ENCODE results near the gene STAT3.
"Not testable (repeated sequence)": the region's sequence is repeated elsewhere in the genome, so short reads cannot be mapped to it uniquely, and the experiment has no call there.

The STAT3 gene

GRCh38 chr17:42337442-42337841 lies 50.8 kb downstream of the STAT3 start:
- Histone ChIP-seq H3K4me3 (no peak overlapping the region), H3K4me1 (peaks cover 5% of the 10 kb centered on the region; the same call in 1 of the 2 replicates), H3K4me2 (no peak overlapping the region), H3K27me3 (no peaks in the 10 kb centered on the region), H3K9ac (no peak overlapping the region), H4K20me1 (no peaks in the 10 kb centered on the region), H3K9me3 (no peaks in the 10 kb centered on the region), H3K36me3 (peaks cover 89% of the 10 kb centered on the region), H3K27ac (no peak overlapping the region)
- TF ChIP-seq Cebpa-rat (IDR thresholded peaks at IDR 0.05) = no peak

DNA sequence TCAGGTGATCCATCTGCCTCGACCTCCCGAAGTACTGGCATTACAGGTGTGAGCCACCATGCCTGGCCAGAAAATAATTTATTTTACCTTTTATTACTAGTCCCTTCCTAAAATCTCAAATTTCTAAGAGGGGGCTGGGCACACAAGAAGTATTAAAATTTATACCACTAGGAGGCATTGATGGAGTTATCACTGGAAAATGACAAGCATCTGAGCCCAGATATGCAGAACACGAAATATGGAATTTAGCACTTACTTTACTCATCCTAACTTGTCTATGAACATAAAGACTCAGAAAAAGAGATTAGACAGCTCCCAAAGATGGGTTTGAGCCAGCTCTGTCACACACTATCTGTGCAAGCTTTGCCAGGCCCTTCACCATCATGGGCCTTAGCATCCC lies 53.6 kb downstream of the STAT3 start:
- H3K36me3 ChIP-seq = peaks cover 88% of the 10 kb centered on the region
- no peak overlapping the region for H3K4me2 ChIP-seq
- H3K9me3 ChIP-seq = no peaks in the 10 kb centered on the region
- TF ChIP-seq Cebpa-rat (IDR thresholded peaks at IDR 0.05) = no peak
- no peaks in the 10 kb centered on the region for H4K20me1 ChIP-seq
- no peak overlapping the region for H3K27ac ChIP-seq
- H3K4me3 ChIP-seq = no peak overlapping the region
- no peaks in the 10 kb centered on the region for H3K27me3 ChIP-seq
- H3K4me1 ChIP-seq = peaks cover 5% of the 10 kb centered on the region; the same call in 1 of the 2 replicates
- H3K9ac ChIP-seq = no peak overlapping the region

DNA sequence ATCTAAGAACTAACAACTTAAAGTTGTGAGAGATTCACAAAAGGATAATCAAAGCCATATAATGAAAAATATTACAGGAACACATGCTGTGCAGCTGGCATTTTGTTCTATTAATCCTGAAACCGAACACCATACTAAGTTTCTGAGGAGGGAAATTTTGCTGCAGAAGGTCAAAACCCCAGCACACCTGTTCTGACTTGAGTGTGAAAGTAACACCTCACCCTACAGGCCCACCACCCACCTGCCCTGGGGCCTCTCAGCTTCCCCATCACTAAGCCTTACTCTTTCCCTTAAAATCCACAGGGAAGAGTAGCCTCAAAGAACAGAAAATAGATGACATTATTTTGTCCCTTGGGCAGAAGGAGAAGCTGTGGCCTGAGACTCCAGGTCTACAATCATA lies 55.2 kb downstream of the STAT3 start:
- peaks cover 86% of the 10 kb centered on the region for H3K36me3 ChIP-seq
- no peak overlapping the region for H3K9ac ChIP-seq
- no peaks in the 10 kb centered on the region for H4K20me1 ChIP-seq
- no peaks in the 10 kb centered on the region for H3K27me3 ChIP-seq
- no peaks in the 10 kb centered on the region for H3K4me1 ChIP-seq
- no peaks in the 10 kb centered on the region for H3K9me3 ChIP-seq
- H3K27ac ChIP-seq = no peak overlapping the region
- H3K4me3 ChIP-seq = no peak overlapping the region
- no peak overlapping the region for H3K4me2 ChIP-seq
- no peak for TF ChIP-seq Cebpa-rat (IDR thresholded peaks at IDR 0.05)

DNA sequence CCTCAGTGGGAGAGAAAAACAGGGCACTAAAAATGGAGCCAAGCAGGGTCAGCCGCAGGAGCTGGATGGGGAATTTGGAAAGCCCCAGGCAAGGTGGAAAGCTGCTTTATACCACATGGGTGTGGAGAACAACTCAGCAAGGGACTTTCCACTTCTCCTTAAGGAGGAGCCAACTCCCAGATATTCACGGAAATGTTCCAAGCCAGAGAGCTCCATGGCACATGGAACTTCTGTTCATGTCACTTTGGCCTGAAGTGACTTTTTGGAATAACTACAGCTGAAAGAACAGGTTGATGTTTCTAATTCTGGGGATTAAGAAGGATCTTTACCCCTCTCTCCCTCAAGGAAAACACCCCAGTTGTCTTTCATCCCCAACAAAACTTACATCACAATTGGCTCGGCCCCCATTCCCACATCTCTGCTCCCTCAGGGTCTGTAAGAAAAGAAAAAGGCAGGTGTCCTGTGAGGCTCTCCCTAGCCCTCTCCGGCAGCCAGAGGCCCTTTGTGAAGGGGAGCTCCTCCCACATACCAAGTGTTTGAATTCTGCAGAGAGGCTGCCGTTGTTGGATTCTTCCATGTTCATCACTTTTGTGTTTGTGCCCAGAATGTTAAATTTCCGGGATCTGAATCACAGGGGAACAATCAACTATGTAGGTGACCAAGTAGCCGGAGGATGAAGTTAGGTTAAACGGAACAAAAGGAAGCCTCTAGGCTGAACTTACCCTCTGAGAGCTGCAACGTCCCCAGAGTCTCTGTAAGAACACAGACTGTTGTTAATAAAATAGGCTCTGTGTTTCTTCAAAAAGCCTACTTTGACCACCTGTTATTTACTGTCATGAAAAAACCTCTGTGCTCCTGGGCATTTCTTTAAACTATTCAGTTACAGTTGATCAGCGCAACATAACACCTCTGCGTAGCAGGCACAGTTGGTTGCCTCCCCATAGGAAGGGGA lies 58.9 kb downstream of the STAT3 start:
- H3K4me1 ChIP-seq = no peaks in the 10 kb centered on the region
- H3K4me3 ChIP-seq = no peak overlapping the region
- no peaks in the 10 kb centered on the region for H3K27me3 ChIP-seq
- no peak overlapping the region for H3K27ac ChIP-seq
- H3K36me3 ChIP-seq = peaks cover 77% of the 10 kb centered on the region
- no peaks in the 10 kb centered on the region for H3K9me3 ChIP-seq
- no peak overlapping the region for H3K9ac ChIP-seq
- no peak for TF ChIP-seq Cebpa-rat (IDR thresholded peaks at IDR 0.05)
- no peaks in the 10 kb centered on the region for H4K20me1 ChIP-seq
- H3K4me2 ChIP-seq = no peak overlapping the region

GRCh38 chr17:42325026-42325425 lies 63.2 kb downstream of the STAT3 start:
- Histone ChIP-seq H3K27me3 (no peaks in the 10 kb centered on the region), H3K36me3 (peaks cover 62% of the 10 kb centered on the region), H3K4me1 (peaks cover 22% of the 10 kb centered on the region), H4K20me1 (no peaks in the 10 kb centered on the region), H3K4me2 (no peak overlapping the region), H3K9me3 (no peaks in the 10 kb centered on the region), H3K27ac (no peak overlapping the region), H3K9ac (no peak overlapping the region), H3K4me3 (no peak overlapping the region)
- TF ChIP-seq Cebpa-rat (IDR thresholded peaks at IDR 0.05) = no peak

DNA sequence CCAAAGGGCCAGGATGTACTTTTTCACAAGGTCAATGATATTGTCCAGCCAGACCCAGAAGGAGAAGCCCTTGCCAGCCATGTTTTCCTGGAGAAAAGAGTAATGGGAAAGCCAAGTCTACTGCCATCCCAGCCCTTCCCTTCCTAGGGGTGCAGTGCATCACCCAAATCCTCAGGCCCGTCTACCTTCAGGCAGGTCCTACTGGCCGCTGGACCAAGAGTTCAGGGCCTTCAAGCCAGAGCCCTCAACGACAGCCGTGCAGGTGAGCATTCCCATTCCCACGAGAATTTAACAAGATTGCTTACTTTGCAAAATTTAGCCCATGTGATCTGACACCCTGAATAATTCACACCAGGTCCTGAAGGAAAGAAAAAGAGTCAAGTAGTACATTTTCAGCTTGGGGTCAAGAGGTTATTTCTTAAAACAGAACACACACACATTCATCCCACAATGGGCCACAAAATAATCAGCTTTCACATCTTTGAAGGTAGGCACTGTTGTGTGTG lies 64.9 kb downstream of the STAT3 start:
- Histone ChIP-seq H3K4me2 (no peak overlapping the region), H3K9me3 (no peaks in the 10 kb centered on the region), H3K9ac (no peak overlapping the region), H3K27ac (no peak overlapping the region), H3K4me3 (no peak overlapping the region), H3K4me1 (peaks cover 31% of the 10 kb centered on the region), H3K36me3 (peaks cover 46% of the 10 kb centered on the region), H3K27me3 (no peaks in the 10 kb centered on the region), H4K20me1 (no peaks in the 10 kb centered on the region)
- no peak for TF ChIP-seq Cebpa-rat (IDR thresholded peaks at IDR 0.05)

DNA sequence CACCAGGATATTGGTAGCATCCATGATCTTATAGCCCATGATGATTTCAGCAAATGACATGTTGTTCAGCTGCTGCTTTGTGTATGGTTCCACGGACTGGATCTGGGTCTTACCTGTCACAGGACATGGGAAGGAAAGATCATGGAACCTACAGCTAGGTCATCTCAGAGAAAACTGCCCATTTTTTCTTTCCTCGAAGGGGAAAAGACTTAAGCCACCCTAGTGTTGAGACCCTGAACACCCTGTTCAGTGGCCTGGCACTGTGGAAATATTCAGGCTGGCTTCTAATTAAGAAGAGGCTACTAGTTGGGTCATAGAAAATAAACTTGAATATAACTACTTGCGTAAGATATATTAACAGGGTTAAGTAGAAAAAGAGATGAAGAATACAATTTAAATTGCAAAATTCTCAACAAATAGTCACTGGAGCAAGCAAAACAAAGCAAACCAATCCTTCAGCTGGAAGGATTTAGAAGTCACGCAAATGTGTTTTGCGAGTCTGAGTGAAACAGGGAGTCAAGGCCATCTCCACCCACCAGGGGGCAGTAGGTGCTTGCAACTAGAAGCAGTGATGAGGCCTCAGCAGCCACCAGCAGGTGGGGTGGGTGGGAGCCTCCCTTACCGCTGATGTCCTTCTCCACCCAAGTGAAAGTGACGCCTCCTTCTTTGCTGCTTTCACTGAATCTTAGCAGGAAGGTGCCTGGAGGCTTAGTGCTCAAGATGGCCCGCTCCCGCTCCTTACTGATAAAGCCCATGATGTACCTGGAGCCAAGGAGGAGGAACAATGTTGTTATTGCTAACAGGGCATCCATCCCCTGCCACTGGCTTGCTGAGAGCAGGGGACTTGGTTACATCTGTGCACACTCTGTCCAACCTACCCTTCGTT lies 65.6 kb downstream of the STAT3 start:
- Histone ChIP-seq H3K4me1 (peaks cover 31% of the 10 kb centered on the region), H3K9me3 (no peaks in the 10 kb centered on the region), H3K27me3 (no peaks in the 10 kb centered on the region), H4K20me1 (no peaks in the 10 kb centered on the region), H3K4me3 (no peak overlapping the region), H3K9ac (no peak overlapping the region), H3K4me2 (no peak overlapping the region), H3K27ac (no peak overlapping the region), H3K36me3 (peaks cover 51% of the 10 kb centered on the region)
- TF ChIP-seq Cebpa-rat (IDR thresholded peaks at IDR 0.05) = no peak

DNA sequence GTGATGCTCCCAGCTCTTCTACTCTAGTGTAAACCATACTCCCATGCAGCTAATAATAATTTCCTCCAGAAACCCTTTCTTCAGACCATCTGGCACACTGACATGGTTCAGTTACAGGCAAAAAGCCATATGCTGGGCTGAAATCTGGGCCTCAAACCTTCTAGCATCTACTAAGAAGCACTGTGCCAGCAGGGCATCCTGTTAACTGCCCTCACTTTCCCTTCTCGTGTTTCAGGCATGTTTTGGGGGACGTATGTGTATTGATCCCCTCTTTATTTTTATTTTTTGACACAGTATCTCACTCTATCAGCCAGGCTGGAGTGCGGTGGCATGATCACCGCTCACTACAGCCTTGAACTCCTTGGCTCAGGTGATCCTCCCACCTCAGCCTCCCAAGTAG lies 66.7 kb downstream of the STAT3 start:
- Histone ChIP-seq H3K9me3 (no peaks in the 10 kb centered on the region), H3K27ac (no peak overlapping the region), H3K36me3 (peaks cover 58% of the 10 kb centered on the region), H3K9ac (no peak overlapping the region), H4K20me1 (no peaks in the 10 kb centered on the region), H3K4me1 (peaks cover 31% of the 10 kb centered on the region), H3K4me3 (no peak overlapping the region), H3K4me2 (no peak overlapping the region), H3K27me3 (no peaks in the 10 kb centered on the region)
- TF ChIP-seq Cebpa-rat (IDR thresholded peaks at IDR 0.05) = no peak

DNA sequence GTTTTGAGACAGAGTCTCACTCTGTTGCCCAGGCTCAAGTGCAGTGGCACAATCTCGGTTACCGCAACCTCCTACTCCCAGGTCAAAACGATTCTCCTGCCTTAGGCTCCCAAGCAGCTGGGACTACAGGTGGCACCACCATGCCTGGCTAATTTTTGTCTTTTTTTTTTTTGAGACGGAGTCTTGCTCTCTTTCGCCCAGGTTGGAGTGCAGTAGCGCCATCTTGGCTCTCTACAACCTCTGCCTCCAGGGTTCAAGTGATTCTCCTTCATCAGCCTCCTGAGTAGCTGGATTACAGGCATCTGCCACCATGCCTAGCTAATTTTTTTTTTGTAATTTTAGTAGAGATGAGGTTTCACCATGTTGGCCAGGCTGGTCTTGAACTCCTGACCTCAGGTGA lies 70.3 kb downstream of the STAT3 start:
- H3K9me3 ChIP-seq, H3K27me3 ChIP-seq, H3K4me2 ChIP-seq, H3K9ac ChIP-seq, H4K20me1 ChIP-seq, H3K4me3 ChIP-seq, H3K27ac ChIP-seq: not testable (repeated sequence)
- Histone ChIP-seq H3K36me3 (peaks cover 43% of the 10 kb centered on the region), H3K4me1 (peaks cover 56% of the 10 kb centered on the region)

Data from BLaER1 (cell line).